HG03442 (cell line): ENCODE data around the gene CRIM1.

ENCODE experiments used
- ATAC-seq: cut with Tn5 transposase; IDR thresholded peaks from one replicate; pipeline ENCODE4 v1.9.1; 2021; ENCODE audit warnings: mild to moderate bottlenecking, moderate library complexity; ENCODE audit not compliant: unreplicated experiment

Gene CRIM1

GRCh38 chr2:36511858-36512603 lies 156.5 kb downstream of the CRIM1 start:
- ATAC-seq = no peak

- no peak for ATAC-seq
Measured at GRCh38 chr2:36512705-36513104, 157.1 kb downstream of the CRIM1 start.

GRCh38 chr2:36513661-36514060 lies 158.1 kb downstream of the CRIM1 start:
- ATAC-seq = peak; percentile 75

GRCh38 chr2:36515538-36515937 lies 160.0 kb downstream of the CRIM1 start:
- no peak for ATAC-seq

- no peak for ATAC-seq
Measured at GRCh38 chr2:36516136-36516870, 160.7 kb downstream of the CRIM1 start.

- no peak for ATAC-seq
Measured at GRCh38 chr2:36520431-36520830, 164.9 kb downstream of the CRIM1 start.

GRCh38 chr2:36523153-36523552 lies 167.6 kb downstream of the CRIM1 start:
- ATAC-seq = no peak

- no peak for ATAC-seq
Measured at GRCh38 chr2:36525245-36525644, 169.7 kb downstream of the CRIM1 start.

GRCh38 chr2:36526226-36526625 lies 170.6 kb downstream of the CRIM1 start:
- no peak for ATAC-seq

GRCh38 chr2:36528274-36528673 lies 172.7 kb downstream of the CRIM1 start:
- ATAC-seq = peak; percentile 70

GRCh38 chr2:36528766-36529392 lies 173.3 kb downstream of the CRIM1 start:
- ATAC-seq = no peak

GRCh38 chr2:36530178-36530982 lies 174.8 kb downstream of the CRIM1 start:
- ATAC-seq = peak; percentile 70

- peak; percentile 19 for ATAC-seq
Measured at GRCh38 chr2:36530983-36531354, 175.4 kb downstream of the CRIM1 start.

GRCh38 chr2:36534275-36534799 lies 178.8 kb downstream of the CRIM1 start:
- no peak for ATAC-seq

GRCh38 chr2:36535099-36535498 lies 179.5 kb downstream of the CRIM1 start:
- ATAC-seq = no peak

GRCh38 chr2:36536776-36537175 lies 181.2 kb downstream of the CRIM1 start:
- ATAC-seq = no peak

GRCh38 chr2:36538335-36538734 lies 182.8 kb downstream of the CRIM1 start:
- no peak for ATAC-seq

GRCh38 chr2:36539631-36540030 lies 184.1 kb downstream of the CRIM1 start:
- ATAC-seq = peak; percentile 52

GRCh38 chr2:36540986-36541754 lies 185.6 kb downstream of the CRIM1 start:
- no peak for ATAC-seq
